Sigmoid colon (tissue), 7 donors: Measurements from ENCODE around the gene GALNT18. TPM values are rescaled to one million over a fixed set of nuclear protein-coding genes. Genes with fewer than 3 reads are reported as not detected.

Source experiments
- DNase-seq: peaks from one replicate; pipeline ENCODE4 v3.0.0-alpha.2; 2019
- H3K27ac ChIP-seq, 4 donors: fragments of 200-600 bp; sonication (generic); one replicate each; pipeline ENCODE4 v1.5.1; 2016 to 2019; ENCODE audit warnings: mild to moderate bottlenecking in 1 of 4
- H3K27me3 ChIP-seq, 3 donors: fragments of 200-600 bp; sonication (generic); one replicate each; pipeline ENCODE4 v1.5.1; 2019; ENCODE audit warnings: mild to moderate bottlenecking in 1 of 3
- H3K36me3 ChIP-seq, 4 donors: fragments of 200-600 bp; sonication (generic); one replicate each; pipeline ENCODE4 v1.5.1; 2016 to 2019
- H3K4me1 ChIP-seq, 4 donors: fragments of 200-600 bp; sonication (generic); one replicate each; pipeline ENCODE4 v1.5.1; 2017 to 2019
- H3K4me3 ChIP-seq, 4 donors: fragments of 200-600 bp; sonication (generic); one replicate each; pipeline ENCODE4 v1.5.1; 2017 to 2019; ENCODE audit warnings: mild to moderate bottlenecking in 2 of 4, moderate library complexity in 1 of 4
- H3K9me3 ChIP-seq, 4 donors: fragments of 200-600 bp in 3 of 4; sonication (generic) in 3 of 4; one replicate each; pipeline versions ENCODE4 v1.5.1 to v1.6.1; 2013 to 2019
- EP300 ChIP-seq, 4 donors: sonication (generic); formaldehyde crosslinking; IDR thresholded peaks; one replicate each; pipeline ENCODE4 v1.6.1; 2017; ENCODE audit warnings: antibody characterized with exemption in 4 of 4
- POLR2A ChIP-seq, 2 donors: fragments of 450-650 bp; IDR thresholded peaks; one replicate each; pipeline ENCODE4 v1.6.1; 2016; ENCODE audit warnings: antibody characterized with exemption in 2 of 2, mild to moderate bottlenecking in 2 of 2, moderate library complexity in 2 of 2
- POLR2AphosphoS5 ChIP-seq, 4 donors: sonication (generic); formaldehyde crosslinking; IDR thresholded peaks; one replicate each; pipeline ENCODE4 v1.6.1; 2017; ENCODE audit warnings: antibody characterized with exemption in 4 of 4
- WGBS, 2 donors: extraction: QIAGEN DNeasy Blood & Tissue Kit; methylation state at CpG; one replicate each; pipeline ENCODE4 v1.1.7; 2013; 5-methylcytosine and 5-hydroxymethylcytosine counted together
- intact Hi-C: fragments of 100-400 bp; cut with DNase I; formaldehyde crosslinking; loops from one replicate; pipeline ENCODE4 v1.15.1; 2023
- polyA plus RNA-seq, 3 donors: library from polyadenylated mRNA; stranded (reverse); fragments of 200-250 nt; gene quantifications; one replicate each; pipeline ENCODE4 v1.2.3, GENCODE V29; 2013
- total RNA-seq, 4 donors: library from RNA; depleted of rRNA; stranded (reverse); fragments of >200 nt; gene quantifications; one replicate each; pipeline ENCODE4 v1.1.0, GENCODE V29; 2016
- TF ChIP-seq, protein P1 (sequence below), 4 experiments: fragments of 450-650 bp in 3 of 4; fragments of 200-600 bp in 1 of 4; IDR thresholded peaks; one replicate each; pipeline ENCODE4 v1.5.1; 2016 to 2019; ENCODE audit warnings: antibody characterized with exemption in 4 of 4, mild to moderate bottlenecking in 3 of 4, moderate library complexity in 2 of 4
- donor health status: healthy with polysubstance abuse.
- donor health status: Bipolar disorder and iron deficiency.
- donor health status: healthy.

GALNT18 gene
- total and polyA plus RNA-seq, 7 donors, result 0.92 to 48.6 (median 34.9) TPM

DNA sequence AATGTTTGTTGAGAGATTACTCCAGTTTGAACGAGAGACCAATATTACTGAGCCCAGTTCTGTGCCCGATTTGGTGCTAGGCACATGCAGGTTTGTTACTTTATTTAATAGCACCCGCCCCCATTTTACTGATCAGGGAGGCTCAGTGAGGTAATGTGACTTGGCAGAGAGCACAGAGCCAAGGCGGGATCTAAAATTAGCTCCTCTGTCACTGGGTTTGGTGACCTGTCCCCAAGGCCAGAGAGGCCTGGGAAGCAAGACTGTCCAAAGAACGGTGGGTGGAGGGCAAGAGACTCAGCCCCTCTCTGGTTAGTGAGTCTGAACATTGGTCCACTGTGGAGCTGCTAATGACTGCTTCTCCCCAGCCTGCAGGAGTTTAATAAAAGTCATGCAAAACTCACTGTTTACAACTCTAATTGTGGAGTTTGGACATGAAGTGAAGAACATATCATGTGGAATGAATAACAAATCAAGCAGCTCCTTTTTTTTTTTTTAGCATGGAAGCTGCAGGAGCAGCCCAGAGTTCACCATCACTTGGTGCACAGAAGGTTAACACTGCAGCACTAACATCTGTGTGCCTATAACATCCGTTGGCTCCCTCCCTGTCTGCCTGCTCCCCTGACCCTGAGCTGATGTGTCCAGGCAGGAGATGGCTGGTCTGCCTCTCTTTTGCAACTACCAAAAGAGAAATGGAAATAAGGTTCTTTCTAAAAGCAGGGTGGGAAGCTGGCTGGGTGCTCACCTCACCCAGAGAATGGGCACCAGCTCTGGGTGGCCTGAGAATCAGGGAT, 307.7 kb downstream of the GALNT18 start:
- TF ChIP-seq EP300 (IDR thresholded peaks at IDR 0.05) (no peak), POLR2AphosphoS5 (IDR thresholded peaks at IDR 0.05) (no peak), POLR2A (IDR thresholded peaks at IDR 0.05) (no peak)
- TF ChIP-seq, protein P1, sequence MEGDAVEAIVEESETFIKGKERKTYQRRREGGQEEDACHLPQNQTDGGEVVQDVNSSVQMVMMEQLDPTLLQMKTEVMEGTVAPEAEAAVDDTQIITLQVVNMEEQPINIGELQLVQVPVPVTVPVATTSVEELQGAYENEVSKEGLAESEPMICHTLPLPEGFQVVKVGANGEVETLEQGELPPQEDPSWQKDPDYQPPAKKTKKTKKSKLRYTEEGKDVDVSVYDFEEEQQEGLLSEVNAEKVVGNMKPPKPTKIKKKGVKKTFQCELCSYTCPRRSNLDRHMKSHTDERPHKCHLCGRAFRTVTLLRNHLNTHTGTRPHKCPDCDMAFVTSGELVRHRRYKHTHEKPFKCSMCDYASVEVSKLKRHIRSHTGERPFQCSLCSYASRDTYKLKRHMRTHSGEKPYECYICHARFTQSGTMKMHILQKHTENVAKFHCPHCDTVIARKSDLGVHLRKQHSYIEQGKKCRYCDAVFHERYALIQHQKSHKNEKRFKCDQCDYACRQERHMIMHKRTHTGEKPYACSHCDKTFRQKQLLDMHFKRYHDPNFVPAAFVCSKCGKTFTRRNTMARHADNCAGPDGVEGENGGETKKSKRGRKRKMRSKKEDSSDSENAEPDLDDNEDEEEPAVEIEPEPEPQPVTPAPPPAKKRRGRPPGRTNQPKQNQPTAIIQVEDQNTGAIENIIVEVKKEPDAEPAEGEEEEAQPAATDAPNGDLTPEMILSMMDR (IDR thresholded peaks at IDR 0.05), result no peak
- intact Hi-C loops, result no loop called here
- Histone ChIP-seq H3K4me3 (no peak overlapping the region), H3K27ac (peak overlapping the region in 1 of 4 donors; percentile 20), H3K4me1 (peaks cover 0 to 23% (median 15%) of the 10 kb centered on the region in 4 donors), H3K27me3 (no peaks in the 10 kb centered on the region), H3K36me3 (no peaks in the 10 kb centered on the region), H3K9me3 (no peaks in the 10 kb centered on the region)
- WGBS, 2 donors, result 77 to 80% methylated on average over 6 of the region's 6 CpGs
- DNase-seq, result no peak

DNA sequence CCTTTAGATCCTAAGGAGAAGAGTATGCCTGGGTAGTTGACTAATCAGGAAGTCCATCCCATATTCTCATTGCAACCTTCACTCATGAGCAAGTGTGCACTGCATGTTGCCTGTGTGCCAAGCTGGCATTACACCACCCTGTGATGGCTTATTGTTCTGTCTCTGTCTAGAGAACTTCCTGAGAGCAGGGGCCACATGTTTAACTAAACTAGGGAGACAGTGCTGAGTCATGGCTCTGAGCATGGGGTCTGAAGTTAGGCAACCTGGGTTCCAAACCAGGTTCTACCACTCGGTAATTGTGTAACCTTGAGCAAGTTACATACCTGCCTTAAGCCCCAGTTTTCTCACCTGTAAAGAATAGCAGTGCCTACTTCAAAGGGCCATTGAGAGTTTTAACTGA, 308.4 kb downstream of the GALNT18 start:
- peak overlapping the region in 1 of 4 donors; percentile 20 for H3K27ac ChIP-seq

DNA sequence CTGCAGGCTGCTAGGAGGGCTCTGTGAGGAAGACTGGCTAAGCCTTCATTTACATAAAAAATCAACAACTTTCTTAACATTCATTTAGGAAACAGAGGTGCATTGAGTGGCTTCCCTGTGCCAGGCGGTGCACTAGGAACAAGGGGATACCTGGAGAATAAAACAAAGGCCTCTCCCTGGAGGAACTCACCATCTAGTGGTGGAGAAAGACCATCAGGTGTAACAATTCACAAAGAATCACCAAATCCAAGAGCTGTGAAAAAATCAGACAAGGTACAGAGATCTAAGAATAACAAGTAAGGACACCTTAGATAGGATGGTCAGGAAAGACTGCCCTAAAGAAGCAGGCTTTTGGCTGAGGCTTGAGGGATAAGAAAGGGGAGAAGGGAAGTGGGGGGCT, 309.1 kb downstream of the GALNT18 start:
- TF ChIP-seq, protein P1 (IDR thresholded peaks at IDR 0.05), result no peak
- no peak for TF ChIP-seq EP300 (IDR thresholded peaks at IDR 0.05)
- TF ChIP-seq POLR2A (IDR thresholded peaks at IDR 0.05), result no peak
- TF ChIP-seq POLR2AphosphoS5 (IDR thresholded peaks at IDR 0.05), result no peak
- Histone ChIP-seq H3K27me3 (no peaks in the 10 kb centered on the region), H3K36me3 (no peaks in the 10 kb centered on the region), H3K4me3 (no peak overlapping the region), H3K27ac (no peak overlapping the region), H3K9me3 (no peaks in the 10 kb centered on the region), H3K4me1 (peaks cover 0 to 23% (median 15%) of the 10 kb centered on the region in 4 donors)
- intact Hi-C loops, result no loop called here
- WGBS, 2 donors, result 95 to 96% methylated on average over 1 of the region's 1 CpG
- no peak for DNase-seq

More for the DNA sequence above, 308.4 kb downstream of the GALNT18 start:
- no peak for TF ChIP-seq EP300 (IDR thresholded peaks at IDR 0.05)
- TF ChIP-seq, protein P1 (IDR thresholded peaks at IDR 0.05), result no peak
- no peak for TF ChIP-seq POLR2A (IDR thresholded peaks at IDR 0.05)
- TF ChIP-seq POLR2AphosphoS5 (IDR thresholded peaks at IDR 0.05), result no peak
- Histone ChIP-seq H3K27me3 (no peaks in the 10 kb centered on the region), H3K9me3 (no peaks in the 10 kb centered on the region), H3K4me1 (peaks cover 0 to 23% (median 15%) of the 10 kb centered on the region in 4 donors), H3K4me3 (no peak overlapping the region), H3K36me3 (no peaks in the 10 kb centered on the region)
- WGBS, 2 donors, result 72 to 86% methylated on average over 1 of the region's 1 CpG
- intact Hi-C loops, result no loop called here
- DNase-seq, result no peak

DNA sequence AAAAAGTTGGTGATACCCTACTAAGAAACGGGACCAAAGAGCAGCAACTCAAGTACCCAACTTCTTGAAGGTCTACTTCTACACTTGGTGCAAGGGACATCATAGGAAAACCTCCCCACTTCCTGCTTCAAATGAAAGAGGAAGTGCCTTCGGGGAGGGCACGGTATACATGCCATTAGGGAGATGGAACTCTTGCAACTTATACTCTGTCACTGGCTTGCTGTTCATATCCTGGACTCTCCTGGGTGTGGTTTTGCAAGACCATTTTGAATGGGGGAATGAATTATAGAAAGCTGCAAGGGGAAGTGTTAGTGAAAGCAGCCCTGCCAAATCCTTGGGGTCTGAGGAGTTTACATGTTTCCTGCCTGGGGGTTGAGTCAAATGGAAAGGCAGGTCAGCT, 310.6 kb downstream of the GALNT18 start:
- WGBS, 2 donors, result 51 to 89% methylated on average over 3 of the region's 3 CpGs

More for the DNA sequence above, 310.6 kb downstream of the GALNT18 start:
- no peak for DNase-seq
- Histone ChIP-seq H3K4me3 (no peak overlapping the region), H3K27me3 (no peaks in the 10 kb centered on the region), H3K4me1 (peaks cover 0 to 23% (median 15%) of the 10 kb centered on the region in 4 donors), H3K27ac (no peak overlapping the region), H3K9me3 (no peaks in the 10 kb centered on the region), H3K36me3 (no peaks in the 10 kb centered on the region)
- intact Hi-C loops, result no loop called here
- TF ChIP-seq, protein P1 (IDR thresholded peaks at IDR 0.05), result no peak
- TF ChIP-seq EP300 (IDR thresholded peaks at IDR 0.05) (no peak), POLR2AphosphoS5 (IDR thresholded peaks at IDR 0.05) (no peak), POLR2A (IDR thresholded peaks at IDR 0.05) (no peak)
